Urothelium cell line (cell line): ENCODE data around the gene S100A9.
A peak's percentile ranks its signal among the peaks of the same experiment; 100 is the strongest.
"Not testable (repeated sequence)": the region's sequence is repeated elsewhere in the genome, so short reads cannot be mapped to it uniquely, and the experiment has no call there.

ENCODE experiments used
- DNase-seq: peaks from one replicate; pipeline ENCODE4 v3.0.0; 2011; ENCODE audit warnings: low spot score, mixed read lengths
- FAIRE-seq: peaks from 2 replicates; lab custom pipeline; 2011; peaks lifted over from hg19 to GRCh38; lab: Jason Lieb, UNC

Gene S100A9

DNA sequence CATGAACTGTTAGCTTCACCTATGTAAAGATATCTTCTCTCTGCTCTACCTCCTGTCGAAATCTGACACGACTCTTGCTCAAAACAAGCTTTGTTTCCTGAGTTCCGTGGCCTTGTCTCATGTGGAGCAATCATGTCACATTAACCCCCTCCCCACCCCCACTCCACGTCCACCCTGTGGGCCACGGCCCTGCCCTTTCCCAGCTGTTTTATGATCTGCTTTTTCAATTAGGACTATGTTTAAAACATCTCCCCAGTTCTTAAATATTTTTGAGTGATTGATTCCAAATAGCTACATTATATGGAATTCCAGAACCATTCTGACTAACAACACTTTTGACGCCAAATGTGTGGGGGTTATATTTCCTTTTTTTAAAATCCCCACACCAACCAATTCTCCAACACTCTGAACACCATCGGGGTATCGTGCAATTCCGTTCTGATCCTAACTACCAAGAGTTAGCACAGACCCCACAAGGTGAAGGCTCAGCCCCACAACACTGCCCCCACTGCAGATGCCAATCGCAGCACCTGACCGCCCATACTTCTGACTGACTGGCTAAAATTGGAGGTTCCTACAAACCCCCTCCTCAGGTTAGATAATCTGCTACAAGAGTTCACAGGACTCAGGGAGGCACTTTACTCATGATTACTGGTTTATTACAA, 45.9 kb downstream of the S100A9 start:
- FAIRE-seq (no peak), DNase-seq (no peak)

DNA sequence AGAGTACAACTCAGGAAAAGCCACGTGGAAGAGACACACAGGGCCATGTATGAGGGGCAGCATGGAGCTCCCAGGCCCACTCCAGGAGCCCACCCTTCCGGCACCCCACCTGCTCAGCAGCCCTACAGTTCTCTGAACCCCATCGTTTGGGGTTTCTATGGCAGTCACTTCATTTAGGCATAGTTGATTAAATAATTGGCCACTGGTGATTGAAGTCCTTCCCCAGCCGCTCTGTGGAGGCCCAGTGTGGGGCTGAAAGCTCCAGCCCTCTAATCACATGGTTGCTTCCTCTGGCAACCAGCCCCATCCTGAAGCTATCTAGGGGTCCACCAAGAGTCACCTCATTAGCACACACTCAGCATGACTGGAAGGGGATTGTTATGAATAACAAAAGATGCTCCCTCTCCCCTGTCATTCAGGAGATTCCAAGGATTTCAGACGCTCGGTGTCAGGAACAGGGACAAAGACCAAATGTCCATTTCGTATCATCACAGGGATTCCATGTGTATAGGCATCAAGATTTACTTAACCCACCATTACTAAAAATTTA, 46.5 kb downstream of the S100A9 start:
- FAIRE-seq = no peak

DNA sequence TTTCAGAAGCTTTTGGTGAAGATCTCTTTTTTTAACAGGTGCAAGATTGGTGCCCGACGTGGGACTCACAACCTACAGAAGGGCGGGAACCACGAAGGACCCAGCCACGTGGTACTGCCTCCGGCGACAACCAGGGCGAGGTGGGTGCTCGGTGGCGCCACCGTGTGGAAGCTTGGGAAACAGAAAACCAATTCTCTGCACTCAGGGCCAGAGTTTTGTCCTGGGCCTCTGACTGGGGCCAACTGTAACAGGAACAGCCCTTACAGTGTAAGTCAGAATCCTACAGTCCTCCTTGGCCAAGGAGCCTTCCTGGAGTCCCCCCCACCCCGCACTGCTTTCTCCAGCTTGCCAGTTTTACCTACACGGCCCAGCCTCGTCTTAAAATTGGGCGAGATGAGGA, 47.1 kb downstream of the S100A9 start:
- no peak for FAIRE-seq
- peak; percentile 44 for DNase-seq

More for the DNA sequence above, 46.5 kb downstream of the S100A9 start:
- no peak for DNase-seq

DNA sequence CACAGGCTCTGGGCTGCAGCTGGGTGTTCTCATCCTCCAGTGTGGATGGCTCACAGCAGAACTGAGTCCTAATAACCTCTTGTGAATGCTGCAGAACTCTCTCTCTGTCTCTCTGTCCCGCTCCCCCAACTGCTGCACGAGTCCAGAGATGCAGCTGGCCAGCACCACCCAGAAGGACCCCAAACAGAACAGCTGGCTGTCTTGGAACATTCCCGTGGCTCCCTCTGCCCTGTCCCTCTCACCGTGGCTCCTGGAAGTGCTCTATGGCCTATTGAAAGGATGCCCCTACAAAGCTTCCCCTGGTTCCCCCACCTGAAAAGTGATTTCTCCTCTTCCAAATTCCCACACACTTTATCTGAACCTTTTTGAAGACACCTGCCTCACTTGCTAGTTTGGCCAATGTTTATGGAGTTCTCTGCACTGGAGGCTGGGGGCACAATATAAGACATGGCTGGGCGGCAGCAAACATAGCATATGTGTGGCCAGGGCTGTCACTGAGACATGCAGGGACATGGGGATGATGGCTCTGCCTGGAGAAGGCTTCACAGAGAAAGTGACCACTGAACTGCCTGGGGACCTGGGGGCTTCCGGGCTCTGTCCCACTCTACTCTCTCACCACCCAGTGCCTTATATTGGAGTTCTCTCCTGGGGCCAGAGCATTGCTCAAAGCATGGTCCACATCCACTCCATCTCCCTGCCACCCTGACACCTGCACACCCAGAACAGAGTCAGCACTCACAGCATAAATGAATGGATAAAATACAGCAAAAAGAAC, 48.4 kb downstream of the S100A9 start:
- FAIRE-seq, DNase-seq: not testable (repeated sequence)

DNA sequence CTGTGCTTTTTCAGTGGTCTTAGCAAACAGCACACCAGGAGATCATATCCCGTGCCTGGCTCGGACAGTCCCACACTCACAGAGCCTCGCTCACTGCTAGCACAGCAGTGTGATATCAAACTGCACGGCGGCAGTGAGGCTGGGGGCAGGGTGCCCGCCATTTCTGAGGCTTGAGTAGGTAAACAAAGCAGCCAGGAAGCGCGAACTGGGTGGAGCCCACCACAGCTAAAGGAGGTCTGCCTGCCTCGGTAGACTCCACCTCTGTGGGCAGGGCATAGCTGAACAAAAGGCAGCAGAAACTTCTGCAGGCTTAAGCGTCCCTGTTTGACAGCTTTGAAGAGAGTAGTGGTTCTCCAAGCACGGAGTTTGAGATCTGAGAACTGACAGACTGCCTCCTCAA, 49.6 kb downstream of the S100A9 start:
- not testable (repeated sequence) for DNase-seq, FAIRE-seq
